GM18909 (cell line): Measurements from ENCODE around the gene MRPS11.
A peak's percentile ranks its signal among the peaks of the same experiment; 100 is the strongest.
"Not testable (repeated sequence)": the region's sequence is repeated elsewhere in the genome, so short reads cannot be mapped to it uniquely, and the experiment has no call there.

Experiments
- ATAC-seq: cut with Tn5 transposase; IDR thresholded peaks from one replicate; pipeline ENCODE4 v1.9.1; 2021; ENCODE audit warnings: mild to moderate bottlenecking; ENCODE audit not compliant: unreplicated experiment, poor library complexity

The MRPS11 gene

DNA sequence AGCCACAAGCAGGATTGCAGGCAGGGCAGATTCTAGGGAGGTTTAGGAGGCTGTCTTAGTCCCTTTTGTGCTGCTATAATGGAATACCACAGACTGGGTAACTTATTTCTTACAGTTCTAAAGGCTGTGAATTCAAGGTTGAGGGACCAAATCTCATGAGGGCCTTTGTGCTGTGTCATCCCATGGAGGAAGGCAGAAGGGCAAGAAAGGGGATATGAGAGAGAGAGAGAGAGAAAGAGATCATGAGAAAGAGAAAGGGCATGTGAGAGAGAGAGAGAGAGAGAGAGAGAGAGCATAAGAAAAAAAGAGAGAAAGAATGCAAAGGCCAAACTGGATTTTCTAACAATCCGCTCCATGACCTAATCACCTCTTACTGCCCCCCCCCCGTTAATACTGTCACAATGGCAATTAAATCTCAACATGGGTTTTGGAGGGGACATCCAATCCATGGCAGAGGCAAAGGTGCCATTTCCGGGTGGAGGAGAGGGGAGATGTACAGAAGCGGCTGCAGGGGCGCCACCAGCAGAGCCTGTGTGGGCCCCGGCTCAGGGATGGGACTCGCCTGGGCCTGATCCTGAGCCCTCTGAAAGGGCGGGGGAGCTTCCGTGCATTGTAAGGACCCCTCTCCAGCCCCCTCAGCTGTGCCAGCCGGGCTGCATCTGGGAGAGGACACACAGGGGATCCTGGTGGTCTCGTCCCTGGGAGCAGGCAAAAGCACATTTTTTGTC, 20.5 kb downstream of the MRPS11 start:
- ATAC-seq: no peak

DNA sequence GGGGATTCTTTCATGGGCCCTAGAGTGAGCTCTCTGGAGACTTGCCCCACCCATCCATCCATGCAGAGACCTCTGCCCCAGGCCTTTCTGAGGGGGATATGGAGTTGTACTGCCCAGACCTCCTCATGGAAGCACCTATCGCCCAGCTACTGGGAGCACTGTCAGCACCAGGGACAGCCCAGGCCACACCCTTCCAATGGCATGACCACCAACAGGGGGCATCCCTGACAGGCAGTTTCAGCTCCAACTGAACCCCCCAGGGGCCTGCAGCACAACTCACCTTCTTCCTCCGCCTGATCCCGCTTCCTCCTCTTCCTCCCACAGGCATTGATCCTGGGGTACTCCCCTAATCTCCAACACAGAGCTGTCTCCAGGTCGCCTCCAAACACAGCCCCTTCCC, 21.8 kb downstream of the MRPS11 start:
- no peak for ATAC-seq

GRCh38 chr15:88490036-88490435, 22.5 kb downstream of the MRPS11 start:
- ATAC-seq: no peak

DNA sequence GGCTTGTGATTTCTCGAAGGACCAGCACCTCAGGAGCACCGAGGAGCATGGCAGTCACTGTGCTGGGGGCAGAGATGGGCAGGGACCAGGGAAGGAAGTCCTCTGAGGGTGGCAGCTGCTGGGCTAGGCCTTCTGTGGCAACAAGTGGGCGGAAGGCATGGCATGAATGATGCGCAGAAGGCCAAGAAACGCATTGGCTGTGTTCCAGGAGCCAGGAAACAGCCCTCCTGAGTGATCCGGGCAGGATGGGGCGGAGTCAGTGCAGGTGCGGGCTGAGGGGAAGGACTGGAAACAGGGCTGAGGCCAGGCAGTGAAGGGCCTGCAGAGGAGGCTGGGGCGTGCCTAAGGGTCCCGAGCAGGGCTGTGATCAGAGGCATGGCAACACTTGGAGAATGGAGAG, 23.6 kb downstream of the MRPS11 start:
- ATAC-seq: no peak

GRCh38 chr15:88493844-88494243, 26.3 kb downstream of the MRPS11 start:
- ATAC-seq: no peak

GRCh38 chr15:88497109-88497765, 29.7 kb downstream of the MRPS11 start:
- ATAC-seq: no peak

DNA sequence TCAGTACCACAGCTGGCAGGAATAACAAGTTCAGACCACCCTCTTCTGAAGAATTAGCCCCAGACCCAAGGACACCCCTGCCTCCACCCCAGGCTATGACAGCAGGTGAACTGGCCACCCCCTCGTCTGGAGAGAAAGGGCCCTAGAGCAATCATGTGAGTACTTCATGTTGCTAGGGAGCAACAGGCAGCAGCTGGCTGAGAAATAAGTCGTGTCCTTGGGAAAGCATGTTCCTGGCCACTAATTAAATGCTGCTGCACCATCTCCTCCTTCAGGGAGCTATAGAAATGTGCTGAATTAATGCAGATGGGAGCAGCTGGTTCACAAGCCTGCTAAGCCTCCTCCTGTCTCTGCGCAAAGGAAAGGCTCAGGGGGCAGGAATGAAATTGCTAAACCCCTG, 31.5 kb downstream of the MRPS11 start:
- ATAC-seq: no peak

DNA sequence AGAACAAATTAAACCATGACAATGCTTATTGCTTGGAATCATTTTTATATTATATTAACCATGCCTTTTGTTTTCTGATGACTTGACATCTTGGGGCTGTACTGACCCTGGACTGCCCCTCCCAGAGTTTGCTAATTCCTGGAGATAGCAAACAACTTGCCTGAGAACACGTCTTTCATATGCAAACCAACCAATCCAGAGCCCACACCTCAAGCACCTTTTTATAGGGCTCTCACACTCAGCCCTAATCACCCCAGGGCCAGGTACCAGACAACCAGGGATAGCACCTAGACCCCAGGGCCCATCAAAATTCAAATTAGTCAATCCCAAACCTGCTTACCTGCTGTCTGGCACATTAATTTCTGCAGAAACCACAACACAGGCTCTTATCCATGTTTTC, 36.9 kb downstream of the MRPS11 start:
- no peak for ATAC-seq

GRCh38 chr15:88505721-88506120, 38.2 kb downstream of the MRPS11 start:
- no peak for ATAC-seq

DNA sequence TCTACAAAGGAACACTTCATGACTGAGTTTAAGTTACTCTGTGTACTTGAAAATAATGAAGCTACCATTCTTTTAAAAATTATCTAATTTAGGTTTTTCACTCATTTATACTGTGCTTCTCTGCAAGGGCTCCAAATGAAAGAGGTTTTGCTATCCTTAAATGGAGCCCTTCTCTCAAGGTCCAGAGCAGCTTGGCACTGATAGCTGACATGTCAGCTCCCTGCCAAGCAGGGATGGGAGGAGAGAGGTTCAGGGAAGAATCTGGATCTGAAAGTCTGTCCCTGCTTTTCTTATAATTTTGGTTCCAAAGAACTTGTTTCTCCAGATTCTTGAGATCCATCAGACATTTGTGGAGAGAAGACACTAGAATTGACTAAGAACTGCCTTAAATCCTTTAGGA, 39.1 kb downstream of the MRPS11 start:
- no peak for ATAC-seq

DNA sequence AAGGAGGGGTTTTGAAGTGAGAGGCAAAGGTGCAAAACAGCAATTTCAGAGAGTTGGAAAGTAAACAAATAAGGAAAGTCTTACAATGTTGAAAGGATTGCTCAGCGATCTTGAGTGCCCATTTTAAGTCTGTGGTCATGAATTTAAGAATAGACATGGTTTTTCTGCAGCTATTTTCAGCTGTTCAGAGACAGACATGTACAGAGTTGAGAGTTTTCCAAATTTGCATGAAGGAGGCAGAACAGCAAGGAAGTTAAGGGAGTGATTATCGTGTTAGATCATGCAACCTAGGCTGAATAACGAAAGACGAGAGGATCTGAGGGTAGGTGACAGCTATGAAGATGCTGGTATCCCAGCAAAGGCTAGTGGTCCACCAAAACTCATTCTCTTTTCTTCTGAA, 41.8 kb downstream of the MRPS11 start:
- ATAC-seq: no peak

DNA sequence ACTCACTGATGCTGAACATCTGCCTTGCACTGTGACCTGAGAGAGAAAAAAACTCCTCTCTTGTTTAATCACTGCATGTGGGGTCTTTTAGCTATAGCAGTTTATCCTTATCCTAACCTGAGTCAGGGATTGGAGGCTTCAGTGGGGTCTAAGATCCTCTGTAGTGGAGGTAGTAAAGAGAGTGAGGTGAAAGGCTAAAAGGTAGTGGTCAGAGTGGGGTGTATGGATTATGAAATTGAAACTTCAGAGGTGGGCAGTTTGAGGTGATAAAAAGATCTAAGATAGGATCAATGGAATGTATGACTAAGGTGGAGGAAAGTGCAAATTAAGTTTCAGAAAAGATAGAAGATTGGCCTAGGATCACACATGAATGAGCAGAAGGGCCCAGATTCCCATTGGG, 42.5 kb downstream of the MRPS11 start:
- ATAC-seq: peak; percentile 49

- no peak for ATAC-seq
Measured at GRCh38 chr15:88511161-88511560, 43.7 kb downstream of the MRPS11 start.

- ATAC-seq: no peak
Measured at GRCh38 chr15:88512078-88512477, 44.6 kb downstream of the MRPS11 start.

DNA sequence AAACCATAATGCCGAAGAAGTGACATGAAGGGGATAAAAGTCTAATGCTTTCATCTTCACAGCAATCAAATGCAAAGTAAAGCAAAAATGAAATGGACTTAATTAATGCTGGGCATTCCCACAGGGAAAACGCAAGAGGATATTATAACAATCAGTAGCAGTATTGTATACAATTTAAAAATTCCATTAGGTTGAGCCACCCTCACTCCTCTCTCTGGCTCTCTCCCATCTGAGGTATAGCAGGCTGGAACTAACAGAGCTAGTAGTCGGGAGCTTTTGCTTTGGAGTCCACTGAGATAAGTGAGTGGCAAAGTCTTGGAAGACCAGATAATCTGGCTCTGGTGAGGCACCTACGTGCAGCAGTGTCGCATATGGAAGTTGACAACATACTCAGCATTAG, 45.1 kb downstream of the MRPS11 start:
- no peak for ATAC-seq

DNA sequence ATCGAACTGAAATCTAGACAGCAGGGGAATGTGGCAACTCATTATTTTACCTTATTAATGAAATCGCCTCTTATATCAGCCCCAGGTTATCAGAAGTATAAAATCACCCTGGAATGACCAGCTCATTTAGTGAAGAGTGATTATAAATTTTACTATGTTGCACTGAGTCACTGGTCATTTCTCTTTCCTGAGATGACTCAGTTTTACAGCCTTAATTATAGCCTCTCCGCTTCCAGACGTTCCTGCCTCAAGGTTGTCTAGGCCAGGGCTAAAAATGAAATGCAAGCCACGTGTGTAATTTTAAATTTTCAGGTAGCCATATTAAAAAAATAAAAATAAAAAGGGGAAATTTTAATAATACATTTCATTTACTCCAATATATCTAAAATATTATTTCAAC, 45.7 kb downstream of the MRPS11 start:
- no peak for ATAC-seq

DNA sequence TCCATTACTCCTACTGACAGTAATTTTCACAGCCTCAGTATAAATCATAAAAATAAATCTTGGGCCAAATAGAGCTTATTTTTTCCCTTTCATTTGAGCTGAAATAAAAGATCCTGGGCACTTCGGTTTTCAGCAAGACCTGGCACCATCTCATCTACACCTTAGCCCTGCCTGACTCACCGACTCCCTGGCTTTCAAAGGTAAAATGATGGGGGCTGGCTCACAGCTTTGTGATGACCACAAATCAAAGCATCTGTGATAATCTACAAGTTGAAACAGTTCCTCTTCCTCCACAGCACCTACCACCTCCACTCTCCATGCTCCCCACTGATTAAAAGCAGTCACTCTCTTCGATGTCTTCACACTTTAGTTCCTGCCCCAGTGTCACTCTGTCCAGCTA, 51.4 kb downstream of the MRPS11 start:
- ATAC-seq: no peak

GRCh38 chr15:88524094-88524493, 56.6 kb downstream of the MRPS11 start:
- ATAC-seq: not testable (repeated sequence)

DNA sequence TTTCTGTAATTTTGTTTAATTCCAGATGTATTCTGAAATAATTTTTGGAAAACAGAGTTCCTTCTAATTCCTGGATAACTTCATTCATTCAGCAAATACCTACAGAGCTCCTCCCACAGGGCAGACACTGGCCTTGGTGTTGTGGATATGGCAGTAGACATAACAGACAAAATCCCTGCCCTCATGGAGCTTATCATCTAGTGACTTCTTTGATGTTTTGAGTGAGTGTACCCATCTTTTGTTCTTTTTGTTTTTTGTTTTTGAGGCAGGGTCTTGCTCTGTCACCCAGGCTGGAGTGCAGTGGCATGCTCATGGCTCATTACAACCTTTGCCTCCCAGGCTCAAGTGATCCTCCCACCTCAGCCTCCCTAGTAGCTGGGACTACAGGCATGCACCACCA, 57.9 kb downstream of the MRPS11 start:
- no peak for ATAC-seq

DNA sequence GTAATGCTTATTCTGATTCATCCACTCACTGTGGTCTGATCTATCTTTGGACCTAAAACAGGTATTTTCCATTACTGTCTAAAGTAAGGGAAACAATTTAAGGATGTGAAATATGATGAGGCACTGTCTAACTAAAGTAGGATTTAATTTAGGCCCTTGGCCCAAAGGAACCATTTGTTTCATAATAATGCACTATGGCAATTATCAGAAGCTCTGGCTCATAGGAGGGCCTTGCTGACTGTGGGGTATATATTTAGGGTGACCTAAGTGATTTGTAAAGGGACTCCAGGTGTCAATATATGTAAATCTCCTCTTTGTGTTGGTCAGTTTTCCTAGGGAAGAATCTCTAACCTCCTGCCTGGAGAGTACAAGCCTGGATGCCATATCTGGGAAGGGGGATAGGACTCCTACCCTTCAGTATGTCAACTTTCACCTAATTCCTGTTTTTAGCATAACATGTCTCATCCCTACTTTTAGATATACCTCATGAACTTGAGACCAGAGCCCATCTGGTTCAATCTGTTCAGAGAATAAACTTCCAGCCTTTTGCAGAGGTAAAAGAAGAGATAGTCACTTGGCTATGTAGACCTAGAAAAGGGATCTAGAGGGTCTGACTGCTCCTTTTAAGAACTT, 58.9 kb downstream of the MRPS11 start:
- ATAC-seq: no peak

GRCh38 chr15:88529021-88529630, 61.6 kb downstream of the MRPS11 start:
- no peak for ATAC-seq
